GM19455 (cell line): Measurements from ENCODE around the gene TLCD1.
A peak's percentile ranks its signal among the peaks of the same experiment; 100 is the strongest.

Experiments
- ATAC-seq: cut with Tn5 transposase; IDR thresholded peaks from one replicate; pipeline ENCODE4 v1.9.1; 2021; ENCODE audit not compliant: unreplicated experiment

TLCD1 gene

GRCh38 chr17:28714281-28714680, 11.8 kb downstream of the TLCD1 start:
- no peak for ATAC-seq

DNA sequence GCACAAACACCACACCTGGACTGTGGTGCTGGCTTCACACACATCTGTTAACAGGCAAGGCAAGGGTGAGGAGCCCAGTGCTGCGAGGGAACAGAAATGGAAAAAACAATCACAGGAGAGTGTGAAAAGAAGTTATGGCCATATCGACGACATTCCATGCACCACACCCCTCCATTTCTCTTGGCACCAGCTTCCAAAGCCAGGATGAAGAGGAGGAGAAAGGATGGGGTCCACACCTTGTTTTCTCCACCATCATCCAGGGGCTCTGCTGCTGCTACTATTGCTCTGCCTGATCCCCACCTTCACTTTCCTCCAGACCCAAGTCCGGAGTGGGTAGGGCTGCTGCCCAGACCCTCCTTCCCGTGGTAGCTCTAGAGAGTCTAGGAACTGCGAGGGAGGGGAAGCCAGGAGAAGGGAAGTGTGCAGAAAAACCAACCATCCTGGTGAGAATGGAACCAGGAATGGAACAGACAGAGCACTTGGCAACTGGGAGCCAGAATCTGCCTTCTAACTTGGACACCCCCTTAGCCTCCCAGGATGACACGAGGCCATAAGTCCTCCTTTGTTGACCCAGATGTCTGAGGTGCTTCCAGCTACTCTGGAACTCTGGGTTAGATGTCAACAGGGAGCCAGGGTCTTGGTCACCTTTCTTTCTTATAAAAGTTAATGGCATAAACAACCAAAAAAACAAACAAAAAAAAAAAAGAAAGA, 13.2 kb downstream of the TLCD1 start:
- ATAC-seq = no peak

- ATAC-seq = no peak
Measured at GRCh38 chr17:28712032-28712704, 13.9 kb downstream of the TLCD1 start.

DNA sequence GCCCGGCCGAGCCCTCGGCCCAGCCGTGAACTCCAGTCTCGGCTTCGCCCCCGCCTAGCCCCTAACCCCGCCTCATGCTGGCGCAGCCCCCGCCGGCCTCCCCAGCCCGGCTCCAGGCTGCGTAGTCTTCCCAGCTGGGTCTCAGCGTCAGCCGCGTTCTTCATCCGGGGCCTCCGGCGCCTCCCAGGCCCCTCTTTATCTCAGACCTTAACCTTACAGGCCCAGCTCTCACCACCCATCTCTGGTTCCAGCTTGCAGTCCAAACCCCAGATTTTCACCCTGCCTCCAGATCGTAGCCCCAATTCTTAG, 14.4 kb downstream of the TLCD1 start, which contains the start of gene PROCA1:
PROCA1 (minus strand) TSS at position 166 of the 309 bp plus-strand sequence. CDS start 228 bp downstream, outside the sequence.
- ATAC-seq = no peak

GRCh38 chr17:28710861-28711722, 14.9 kb downstream of the TLCD1 start:
- ATAC-seq = peak; percentile 74

- no peak for ATAC-seq
Measured at GRCh38 chr17:28707339-28707720, 18.7 kb downstream of the TLCD1 start.

DNA sequence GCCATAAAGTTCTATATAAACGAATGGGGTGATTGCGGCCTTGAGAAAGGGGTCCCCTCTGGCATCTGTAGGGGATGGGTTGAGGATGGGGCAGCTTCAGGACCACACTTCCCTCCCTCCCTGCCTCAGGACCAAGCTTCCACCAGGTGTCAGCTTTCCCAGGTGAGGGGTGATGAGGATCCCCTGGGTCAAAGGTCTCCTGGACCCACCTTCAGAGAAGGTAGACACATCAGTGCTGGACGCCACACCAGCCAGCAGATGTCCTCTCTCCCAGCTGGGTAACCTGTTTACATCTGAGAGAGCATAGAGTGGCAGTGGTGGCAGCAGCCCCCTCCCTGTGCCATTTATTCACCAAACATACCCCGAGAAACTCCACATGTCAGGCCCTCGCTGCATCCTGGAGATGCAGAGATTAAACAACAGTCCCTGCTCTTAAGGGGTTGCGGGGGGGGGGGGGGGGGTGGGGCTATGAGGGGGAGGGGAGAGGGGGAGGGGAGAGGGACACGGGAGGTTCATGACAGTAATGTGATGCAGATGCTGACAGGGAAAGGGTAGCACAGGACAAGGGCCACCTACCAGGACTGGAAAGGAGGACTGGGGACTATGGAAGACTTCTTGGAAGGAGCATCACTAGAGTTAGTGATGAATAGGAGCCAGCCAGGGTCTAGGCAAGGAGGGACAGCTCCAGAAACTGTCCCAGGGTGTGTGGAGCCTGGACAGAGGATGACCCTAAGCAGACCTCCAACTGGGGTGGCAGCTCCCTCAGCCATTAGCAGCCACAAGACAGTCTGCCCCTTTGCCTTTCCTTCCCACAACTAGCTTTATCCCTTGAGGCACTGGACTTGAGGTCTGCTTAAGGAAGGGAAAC, 19.3 kb downstream of the TLCD1 start:
- ATAC-seq = no peak

DNA sequence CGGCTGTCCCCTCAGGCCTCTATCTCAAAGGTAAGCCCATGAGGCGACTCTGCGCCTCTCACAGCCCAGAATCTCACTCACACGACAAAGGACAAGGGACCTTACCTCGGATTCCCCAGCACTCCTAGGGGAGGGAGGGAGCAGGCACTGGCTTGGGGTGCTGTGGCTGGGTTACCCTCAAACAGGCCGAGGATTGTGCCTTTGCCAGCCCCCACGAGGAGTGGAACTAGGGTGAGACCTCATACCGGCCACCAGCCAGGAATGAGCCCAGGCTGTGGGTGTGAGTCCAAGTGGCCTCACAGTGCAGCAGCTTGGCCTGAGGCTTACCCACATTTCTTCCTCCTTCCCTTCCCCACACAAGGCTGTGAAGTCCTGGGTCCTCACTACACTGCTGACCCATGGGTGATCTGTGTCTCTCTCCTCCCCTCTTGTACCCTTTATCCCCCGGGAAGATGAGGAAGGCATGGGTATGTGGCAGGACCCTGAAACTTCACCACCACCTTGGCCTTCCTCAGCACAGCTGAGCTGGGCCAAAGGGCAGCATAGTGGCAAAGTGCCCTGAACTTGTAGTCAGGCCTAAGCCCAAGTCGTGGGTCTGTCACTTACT, 20.2 kb downstream of the TLCD1 start:
- no peak for ATAC-seq

- no peak for ATAC-seq
Measured at GRCh38 chr17:28705074-28705659, 20.9 kb downstream of the TLCD1 start.

- ATAC-seq = no peak
Measured at GRCh38 chr17:28704219-28704858, 21.7 kb downstream of the TLCD1 start.

GRCh38 chr17:28703552-28704218, 22.3 kb downstream of the TLCD1 start:
- ATAC-seq = no peak

- ATAC-seq = no peak
Measured at GRCh38 chr17:28702752-28703150, 23.3 kb downstream of the TLCD1 start.

GRCh38 chr17:28702026-28702751, 23.8 kb downstream of the TLCD1 start:
- ATAC-seq = no peak

DNA sequence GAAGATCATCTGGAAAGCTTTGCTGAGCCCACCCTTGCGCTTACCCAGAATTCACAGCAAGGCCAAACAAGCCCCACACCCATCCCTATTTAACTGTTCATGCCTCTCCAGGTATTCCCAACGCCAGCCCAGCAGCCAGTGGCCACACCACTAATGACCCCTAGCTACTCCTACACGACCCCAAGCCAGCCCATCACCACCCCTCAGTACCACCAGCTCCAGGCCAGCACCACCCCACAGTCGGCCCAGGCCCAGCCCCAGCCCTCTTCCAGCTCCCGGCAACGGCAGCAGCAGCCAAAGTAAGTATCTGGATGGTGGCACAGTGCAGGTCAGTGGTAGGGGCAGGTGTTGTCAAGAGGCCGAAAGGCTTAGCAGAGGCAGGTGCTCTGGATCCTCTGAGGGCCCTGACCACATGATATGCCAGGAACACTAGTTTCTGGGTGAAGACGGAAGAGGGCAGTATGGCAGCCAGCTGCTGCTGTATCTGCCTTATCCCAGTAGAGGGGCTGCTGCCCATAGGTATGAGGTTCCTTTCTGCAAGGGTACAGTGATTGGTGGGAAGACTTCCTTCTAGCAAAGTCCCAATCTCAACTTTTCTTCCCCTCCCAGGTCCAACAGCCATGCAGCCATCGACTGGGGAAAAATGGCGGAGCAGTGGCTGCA, 25.1 kb downstream of the TLCD1 start:
- no peak for ATAC-seq

DNA sequence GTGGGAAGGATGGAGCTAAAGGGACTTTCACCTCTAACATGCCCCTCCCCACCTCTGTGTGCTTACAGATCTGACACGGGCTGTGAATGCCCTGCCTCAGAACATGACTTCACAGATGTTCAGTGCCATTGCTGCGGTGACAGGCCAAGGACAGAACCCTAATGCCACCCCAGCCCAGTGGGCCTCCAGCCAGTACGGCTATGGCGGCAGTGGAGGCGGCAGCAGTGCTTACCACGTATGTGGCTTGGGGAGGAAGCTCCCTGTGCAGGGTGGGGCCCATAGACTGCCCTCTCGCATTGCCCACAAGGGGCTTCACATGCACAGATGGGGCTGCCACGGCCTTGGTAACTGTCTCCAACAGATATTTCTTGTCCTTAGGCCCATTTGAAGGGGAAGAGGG, 25.8 kb downstream of the TLCD1 start:
- no peak for ATAC-seq

- no peak for ATAC-seq
Measured at GRCh38 chr17:28698253-28698941, 27.6 kb downstream of the TLCD1 start.

- no peak for ATAC-seq
Measured at GRCh38 chr17:28693869-28694268, 32.2 kb downstream of the TLCD1 start.
